HepG2 (cell line): ENCODE measurements around the gene ADAMTS8. TPM values are rescaled to one million over a fixed set of nuclear protein-coding genes. Genes with fewer than 3 reads are reported as not detected.

Experiments used
- ATAC-seq: fragments of 200-7000 bp; cut with Tn5 transposase; 3 replicates; pipeline ENCODE4 v1.9.1; 2020; ENCODE audit warnings: mild to moderate bottlenecking, moderate library complexity
- BruUV-seq: library from RNA; stranded (reverse); fragments of 400-500 nt; replicated peaks from 2 replicates; lab custom pipeline; 2021; lab: Mats Ljungman, UMichigan
- CTCF ChIA-PET: fragments of 300-600 bp; formaldehyde crosslinking; extraction: SDS; loops from one replicate; lab custom pipeline; 2021; ENCODE audit warnings: low total read pairs, inconsistent platforms, low intra/inter-chr PET ratio; lab: Yijun Ruan, JAX
- POLR2A ChIA-PET: fragments of 350-600 bp; sonication (Branson Sonifier 250); formaldehyde crosslinking; loops from one replicate; lab custom pipeline; 2020; ENCODE audit warnings: antibody characterized with exemption, inconsistent platforms; lab: Yijun Ruan, JAX
- DNase-seq: peaks from one replicate; pipeline ENCODE4 v3.0.0-alpha.2; 2015; ENCODE audit warnings: low spot score
- FAIRE-seq: peaks from 3 replicates; lab custom pipeline; 2011; peaks lifted over from hg19 to GRCh38; lab: Jason Lieb, UNC
- H2AFZ ChIP-seq: one replicate; pipeline ENCODE4 v1.6.1; 2011; ENCODE audit warnings: low read length, inconsistent platforms
- H3K27ac ChIP-seq: fragments of 300-600 bp; 3 replicates; pipeline ENCODE4 v1.8.0; 2011; ENCODE audit warnings: mixed run types, mild to moderate bottlenecking, mixed read lengths, low read length, inconsistent platforms; ENCODE audit not compliant: insufficient read depth; ENCODE audit errors: extremely low read length
- H3K27me3 ChIP-seq, 2 experiments: fragments of 200-600 bp in 1 of 2; 2 replicates in 1 of 2; 3 replicates in 1 of 2; pipeline versions ENCODE4 v1.6.0 to v1.8.0; 2011; ENCODE audit warnings: low read length in 2 of 2, mild to moderate bottlenecking in 2 of 2, moderate library complexity in 2 of 2, inconsistent platforms in 1 of 2; ENCODE audit not compliant: insufficient read depth in 2 of 2, control insufficient read depth in 1 of 2
- H3K36me3 ChIP-seq, 2 experiments: fragments of 200-600 bp in 1 of 2; replicated peaks in 1 of 2; 2 replicates in 1 of 2; 3 replicates in 1 of 2; pipeline versions ENCODE4 v1.5.1 to v1.8.0; 2011; ENCODE audit warnings: low read length in 2 of 2, inconsistent platforms in 1 of 2; ENCODE audit not compliant: insufficient read depth in 2 of 2, control insufficient read depth in 1 of 2
- H3K4me1 ChIP-seq: 2 replicates; pipeline ENCODE4 v1.5.1; 2012; ENCODE audit warnings: low read length, inconsistent platforms; ENCODE audit not compliant: insufficient read depth
- H3K4me2 ChIP-seq: 2 replicates; pipeline ENCODE4 v1.6.0; 2011; ENCODE audit warnings: low read depth, low read length, inconsistent platforms
- H3K4me3 ChIP-seq, 3 experiments: fragments of 200-600 bp in 1 of 3; sonication (generic), shearing (Covaris generic) in 1 of 3; replicated peaks in 1 of 3; 2 replicates each; pipeline ENCODE4 v1.5.1; 2011 to 2016; ENCODE audit warnings: low read length in 3 of 3, inconsistent platforms in 2 of 3, low read depth in 2 of 3, mild to moderate bottlenecking in 2 of 3, control low read depth in 1 of 3, mixed read lengths in 1 of 3; ENCODE audit not compliant: insufficient read depth in 1 of 3
- H3K79me2 ChIP-seq: one replicate; pipeline ENCODE4 v1.6.1; 2011; ENCODE audit warnings: low read length, inconsistent platforms; ENCODE audit not compliant: insufficient read depth
- H3K9ac ChIP-seq: 2 replicates; pipeline ENCODE4 v1.6.0; 2011; ENCODE audit warnings: mild to moderate bottlenecking, low read depth, low read length, inconsistent platforms; ENCODE audit not compliant: insufficient read depth
- H3K9me3 ChIP-seq: 2 replicates; pipeline ENCODE4 v1.5.1; 2012; ENCODE audit warnings: mild to moderate bottlenecking, low read length
- H4K20me1 ChIP-seq: 2 replicates; pipeline ENCODE4 v1.6.0; 2011; ENCODE audit warnings: inconsistent platforms, mild to moderate bottlenecking, low read length, moderate library complexity; ENCODE audit not compliant: insufficient read depth
- EP300 ChIP-seq, 3 experiments: sonication (generic) in 1 of 3; formaldehyde crosslinking in 1 of 3; IDR thresholded peaks; 2 replicates each; pipeline versions ENCODE4 v1.5.1 to v1.6.1; 2011 to 2020; ENCODE audit warnings: low read depth in 2 of 3, low read length in 2 of 3, borderline replicate concordance in 1 of 3, improper control_type of control experiment in 1 of 3, mild to moderate bottlenecking in 1 of 3, missing genetic modification reagents in 1 of 3, moderate library complexity in 1 of 3
- HNRNPLL ChIP-seq: fragments of 200-400 bp; formaldehyde crosslinking; IDR thresholded peaks from 2 replicates; pipeline ENCODE4 v1.6.1; 2017; ENCODE audit warnings: mild to moderate bottlenecking, low read depth, low read length; ENCODE audit not compliant: poor library complexity, severe bottlenecking
- HOXA3 ChIP-seq: sonication (generic); formaldehyde crosslinking; IDR thresholded peaks from 2 replicates; pipeline ENCODE4 v1.5.0; 2020; ENCODE audit warnings: missing genetic modification reagents
- KDM5B ChIP-seq: sonication (generic); formaldehyde crosslinking; IDR thresholded peaks from 2 replicates; pipeline ENCODE4 v1.4.0; 2020; ENCODE audit warnings: missing genetic modification reagents, mild to moderate bottlenecking, borderline replicate concordance
- PCBP1 ChIP-seq: fragments of 200-400 bp; formaldehyde crosslinking; IDR thresholded peaks from 2 replicates; pipeline ENCODE4 v1.6.1; 2017; ENCODE audit warnings: mild to moderate bottlenecking, low read depth, low read length, borderline replicate concordance
- UBTF ChIP-seq: sonication (generic); formaldehyde crosslinking; IDR thresholded peaks from 2 replicates; pipeline ENCODE4 v1.4.0; 2020; ENCODE audit warnings: mild to moderate bottlenecking, missing genetic modification reagents
- ZNF350 ChIP-seq: sonication (generic); formaldehyde crosslinking; IDR thresholded peaks from 2 replicates; pipeline ENCODE4 v1.4.0; 2020; ENCODE audit warnings: mild to moderate bottlenecking, low read depth, missing genetic modification reagents, borderline replicate concordance
- ZNF687 ChIP-seq: sonication (generic); formaldehyde crosslinking; IDR thresholded peaks from 2 replicates; pipeline ENCODE4 v1.5.1; 2020; ENCODE audit warnings: mild to moderate bottlenecking, missing genetic modification reagents, moderate library complexity
- ZNF768 ChIP-seq: sonication (generic); formaldehyde crosslinking; IDR thresholded peaks from 2 replicates; pipeline ENCODE4 v1.4.0; 2020; ENCODE audit warnings: missing genetic modification reagents
- WGBS: methylation state at CpG from one replicate; pipeline ENCODE4 v1.1.6; 2017; ENCODE audit warnings: low lambda C conversion rate; 5-methylcytosine and 5-hydroxymethylcytosine counted together
- in situ Hi-C: cut with HindIII; loops from 2 replicates; pipeline ENCODE4 v1.10.0; 2017; ENCODE audit warnings: low pct_unique_long_range_greater_than_20kb; ENCODE audit not compliant: extremely low pct_ligation_motif_present
- intact Hi-C: fragments of 100-400 bp; cut with micrococcal nuclease; formaldehyde crosslinking; loops from one replicate; pipeline ENCODE4 v1.10.0; 2022; ENCODE audit not compliant: unreplicated experiment
- polyA plus RNA-seq, 8 experiments: library from polyadenylated mRNA; depleted of rRNA in 3 of 8; stranded (reverse) in 7 of 8; unstranded in 1 of 8; fragments of >200 nt; fragmentation: Illumina TruSeq in 4 of 8; extraction: Trizol in 4 of 8; gene quantifications; 2 replicates each; pipeline versions ENCODE4 v1.2.1 to v1.2.3, GENCODE V29; 2011 to 2016; ENCODE audit warnings: low read depth in 4 of 8, missing spikeins in 1 of 8, mixed read lengths in 1 of 8; ENCODE audit not compliant: insufficient read depth in 1 of 8
- total RNA-seq, 5 experiments: library from RNA; depleted of rRNA; stranded (reverse); fragments of >200 nt; fragmentation: Illumina TruSeq; extraction: Trizol; gene quantifications; 2 replicates each; pipeline ENCODE4 v1.2.3, GENCODE V29; 2016; ENCODE audit warnings: low read depth in 1 of 5

ADAMTS8 gene
- total and polyA plus RNA-seq, 2 of the 13 experiments (the other 11 are each of a cell fraction or from before 2014, with no cell fraction given) = not detected

DNA sequence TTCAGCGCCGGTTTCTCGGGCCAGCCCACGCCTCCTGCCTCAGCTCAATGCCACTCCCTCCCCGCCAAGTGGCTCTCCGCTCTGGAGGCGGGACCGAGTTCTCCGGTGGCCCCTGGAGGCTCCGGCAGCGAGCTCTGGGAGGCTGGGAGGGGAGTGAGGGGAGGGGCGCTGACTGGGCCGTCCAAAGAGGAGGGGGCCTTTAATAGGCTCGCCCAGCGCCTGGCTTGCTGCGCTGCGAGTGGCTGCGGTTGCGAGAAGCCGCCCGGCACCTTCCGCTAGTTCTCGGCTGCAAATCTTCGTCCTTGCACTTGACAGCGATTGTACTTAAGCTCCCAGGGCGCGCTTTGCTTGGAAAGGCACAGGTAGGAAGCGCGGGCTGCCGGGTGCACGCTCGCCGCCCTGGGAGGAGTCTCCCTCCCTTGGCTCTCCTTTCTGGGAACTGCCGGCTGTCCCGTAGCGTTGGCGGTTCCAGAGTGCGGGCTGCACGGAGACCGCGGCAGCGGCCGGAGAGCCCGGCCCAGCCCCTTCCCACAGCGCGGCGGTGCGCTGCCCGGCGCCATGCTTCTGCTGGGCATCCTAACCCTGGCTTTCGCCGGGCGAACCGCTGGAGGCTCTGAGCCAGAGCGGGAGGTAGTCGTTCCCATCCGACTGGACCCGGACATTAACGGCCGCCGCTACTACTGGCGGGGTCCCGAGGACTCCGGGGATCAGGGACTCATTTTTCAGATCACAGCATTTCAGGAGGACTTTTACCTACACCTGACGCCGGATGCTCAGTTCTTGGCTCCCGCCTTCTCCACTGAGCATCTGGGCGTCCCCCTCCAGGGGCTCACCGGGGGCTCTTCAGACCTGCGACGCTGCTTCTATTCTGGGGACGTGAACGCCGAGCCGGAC lies 20.3 kb upstream of the ADAMTS8 start, which contains the start of gene ADAMTS15:
Gene ADAMTS15, plus strand, starts transcription at position 230 of the 894 bp plus-strand sequence. Its CDS starts 329 bp downstream, at position 559.
- no peaks in the 10 kb centered on the region for H3K4me1 ChIP-seq
- no peak within 1 kb of the TSS for H3K9ac ChIP-seq
- ATAC-seq = peak; percentile 90
- intact Hi-C loops (no loop called here), in situ Hi-C loops (no loop called here)
- H3K9me3 ChIP-seq = no peaks in the 10 kb centered on the region
- FAIRE-seq = no peak
- H3K79me2 ChIP-seq = no peaks in the 10 kb centered on the region
- 31% methylated on average over 41 of the region's 75 CpGs for WGBS
- H3K4me2 ChIP-seq = peak within 1 kb of the TSS; percentile 67
- H4K20me1 ChIP-seq = no peaks in the 10 kb centered on the region
- peak within 1 kb of the TSS; percentile 20 to 63 (median 21); a peak in 3 of 6 replicates for H3K4me3 ChIP-seq
- ChIA-PET CTCF (no interaction called here), POLR2A (no interaction called here)
- no peak within 1 kb of the TSS for H3K27ac ChIP-seq
- TF ChIP-seq PCBP1 = 0 out of 2 replicates have a peak, but pooled peaks have one; percentile 14
- TF ChIP-seq HOXA3 = no peak
- 0 out of 2 replicates have a peak, but pooled peaks have one; percentile 5 for TF ChIP-seq ZNF768 (CRISPR knock-in tag)
- TF ChIP-seq UBTF (CRISPR knock-in tag) = peak; percentile 39
- TF ChIP-seq ZNF350 (CRISPR knock-in tag) = 0 out of 2 replicates have a peak, but pooled peaks have one; percentile 27
- 0 out of 2 replicates have a peak, but pooled peaks have one; percentile 15 for TF ChIP-seq KDM5B (CRISPR knock-in tag)
- TF ChIP-seq HNRNPLL = peak; percentile 64
- TF ChIP-seq ZNF687 (CRISPR knock-in tag) = peak; percentile 17; the same call in 1 of the 2 replicates
- TF ChIP-seq EP300 (IDR thresholded peaks at IDR 0.05; ENCODE audit: low read depth in 2 of 2, low read length in 2 of 2) = no peak
- no peak for TF ChIP-seq EP300 (CRISPR knock-in tag; IDR thresholded peaks at IDR 0.05; ENCODE audit: borderline replicate concordance)
- DNase-seq = peak; percentile 9
- no peak within 1 kb of the TSS for H2AFZ ChIP-seq
- BruUV-seq = no TSS peak
- H3K36me3 ChIP-seq = no peaks in the 10 kb centered on the region
- peaks cover 4 to 39% of the 10 kb centered on the region in 2 experiments; a peak in 2 of 5 replicates for H3K27me3 ChIP-seq
